Measurements from ENCODE around the gene SYVN1. TPM values are rescaled to one million over a fixed set of nuclear protein-coding genes. Genes with fewer than 3 reads are reported as not detected.

SYVN1 gene
- total RNA-seq, 1 donor from 2014 or later, result 19.8 TPM

DNA sequence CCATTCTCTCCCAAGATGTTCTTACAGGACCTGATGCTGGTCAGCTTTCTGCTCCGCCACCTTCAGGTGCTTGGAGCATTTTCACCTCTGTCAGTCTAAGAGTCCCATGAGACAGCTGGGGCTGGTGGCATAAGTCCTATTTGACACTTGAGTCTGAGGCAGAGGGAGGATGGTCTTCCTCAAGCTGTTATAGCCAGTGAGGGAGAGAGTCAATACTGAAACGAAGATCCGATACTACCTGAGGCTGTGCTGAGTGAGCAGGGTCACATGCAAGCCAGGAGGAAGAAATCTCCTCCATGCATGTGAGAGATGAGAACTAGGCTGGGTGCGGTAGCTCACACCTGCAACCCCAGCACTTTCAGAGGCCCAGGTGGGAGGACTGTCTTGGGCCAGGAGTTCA is 44.7 kb downstream of the SYVN1 start:
- Histone ChIP-seq H3K9me3 (ENCODE audit: control insufficient read depth in 3 of 3, low read length in 3 of 3) (no peaks in the 10 kb centered on the region), H3K36me3 (ENCODE audit: control insufficient read depth in 3 of 3, insufficient read depth in 3 of 3, low read length in 3 of 3) (peaks cover 31 to 37% (median 32%) of the 10 kb centered on the region in 3 donors), H3K9ac (ENCODE audit: low read depth in 1 of 3, low read length in 3 of 3) (no peak overlapping the region), H3K27me3 (ENCODE audit: control insufficient read depth in 3 of 3, insufficient read depth in 3 of 3, low read length in 3 of 3) (no peaks in the 10 kb centered on the region), H3K4me1 (ENCODE audit: control insufficient read depth in 3 of 3, insufficient read depth in 3 of 3, low read length in 3 of 3) (peaks cover 9 to 12% (median 11%) of the 10 kb centered on the region in 3 donors), H3K4me3 (ENCODE audit: low read length in 3 of 3) (no peak overlapping the region), H3K27ac (ENCODE audit: low read depth, low read length) (no peak overlapping the region)

DNA sequence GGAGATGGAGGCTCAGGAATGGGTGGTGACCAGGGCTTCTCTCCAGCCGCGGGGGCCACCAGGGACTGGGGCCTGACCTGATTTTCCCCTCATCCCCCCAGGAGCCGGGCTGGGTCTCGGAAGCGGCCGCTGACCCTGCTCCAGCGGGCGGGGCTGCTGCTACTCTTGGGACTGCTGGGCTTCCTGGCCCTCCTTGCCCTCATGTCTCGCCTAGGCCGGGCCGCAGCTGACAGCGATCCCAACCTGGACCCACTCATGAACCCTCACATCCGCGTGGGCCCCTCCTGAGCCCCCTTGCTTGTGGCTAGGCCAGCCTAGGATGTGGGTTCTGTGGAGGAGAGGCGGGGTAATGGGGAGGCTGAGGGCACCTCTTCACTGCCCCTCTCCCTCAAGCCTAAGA is 46.5 kb downstream of the SYVN1 start:
- H3K27me3 ChIP-seq (ENCODE audit: control insufficient read depth in 3 of 3, insufficient read depth in 3 of 3, low read length in 3 of 3), result no peaks in the 10 kb centered on the region
- H3K9ac ChIP-seq (ENCODE audit: low read depth in 1 of 3, low read length in 3 of 3), result no peak overlapping the region
- H3K27ac ChIP-seq (ENCODE audit: low read depth, low read length), result no peak overlapping the region
- H3K4me1 ChIP-seq (ENCODE audit: control insufficient read depth in 3 of 3, insufficient read depth in 3 of 3, low read length in 3 of 3), result peaks cover 20 to 23% (median 21%) of the 10 kb centered on the region in 3 donors
- H3K4me3 ChIP-seq (ENCODE audit: low read length in 3 of 3), result no peak overlapping the region
- H3K36me3 ChIP-seq (ENCODE audit: control insufficient read depth in 3 of 3, insufficient read depth in 3 of 3, low read length in 3 of 3), result peaks cover 31 to 37% (median 32%) of the 10 kb centered on the region in 3 donors
- H3K9me3 ChIP-seq (ENCODE audit: control insufficient read depth in 3 of 3, low read length in 3 of 3), result no peaks in the 10 kb centered on the region

DNA sequence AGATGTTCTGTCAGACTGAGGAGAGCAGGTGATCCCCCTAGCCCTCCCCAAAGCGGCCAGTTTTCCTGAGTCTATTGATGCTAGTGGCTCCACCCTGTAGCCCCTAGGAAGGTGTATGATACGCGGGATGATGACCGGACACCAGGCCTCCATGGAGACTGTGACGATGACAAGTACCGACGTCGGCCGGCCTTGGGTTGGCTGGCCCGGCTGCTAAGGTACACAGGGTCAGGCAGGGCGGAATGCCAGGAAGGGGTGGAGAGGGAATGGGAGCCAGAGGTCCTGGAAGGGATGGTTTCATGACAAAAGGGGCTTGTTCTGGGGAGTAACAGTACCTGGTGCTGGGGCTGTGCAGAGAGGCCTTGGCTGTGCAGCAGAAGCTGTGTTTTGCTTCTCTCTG is 47.1 kb downstream of the SYVN1 start:
- Histone ChIP-seq H3K4me1 (ENCODE audit: control insufficient read depth in 3 of 3, insufficient read depth in 3 of 3, low read length in 3 of 3) (peaks cover 20 to 23% (median 21%) of the 10 kb centered on the region in 3 donors), H3K4me3 (ENCODE audit: low read length in 3 of 3) (no peak overlapping the region), H3K9me3 (ENCODE audit: control insufficient read depth in 3 of 3, low read length in 3 of 3) (no peaks in the 10 kb centered on the region), H3K27me3 (ENCODE audit: control insufficient read depth in 3 of 3, insufficient read depth in 3 of 3, low read length in 3 of 3) (no peaks in the 10 kb centered on the region), H3K36me3 (ENCODE audit: control insufficient read depth in 3 of 3, insufficient read depth in 3 of 3, low read length in 3 of 3) (peaks cover 31 to 37% (median 32%) of the 10 kb centered on the region in 3 donors), H3K9ac (ENCODE audit: low read depth in 1 of 3, low read length in 3 of 3) (no peak overlapping the region), H3K27ac (ENCODE audit: low read depth, low read length) (no peak overlapping the region)

DNA sequence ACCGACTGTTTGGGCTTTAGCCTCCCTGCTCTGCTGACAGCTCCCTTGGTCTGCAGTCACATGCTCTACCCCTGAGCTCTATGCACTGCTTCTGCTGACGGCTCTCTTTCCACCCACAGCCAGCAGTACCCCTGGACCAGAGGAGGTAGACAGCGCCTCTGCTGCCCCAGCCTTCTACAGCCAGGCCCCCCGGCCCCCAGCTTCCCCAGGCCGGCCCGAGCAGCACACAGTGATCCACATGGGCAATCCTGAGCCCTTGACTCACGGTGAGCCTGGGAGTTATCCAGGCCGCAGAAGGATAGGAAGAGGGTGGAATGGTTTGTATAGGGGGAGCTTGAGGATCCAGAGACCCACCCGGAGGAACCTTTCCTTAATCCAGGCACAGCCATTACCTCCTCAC is 47.5 kb downstream of the SYVN1 start:
- Histone ChIP-seq H3K36me3 (ENCODE audit: control insufficient read depth in 3 of 3, insufficient read depth in 3 of 3, low read length in 3 of 3) (peaks cover 31 to 37% (median 32%) of the 10 kb centered on the region in 3 donors), H3K27me3 (ENCODE audit: control insufficient read depth in 3 of 3, insufficient read depth in 3 of 3, low read length in 3 of 3) (no peaks in the 10 kb centered on the region), H3K9me3 (ENCODE audit: control insufficient read depth in 3 of 3, low read length in 3 of 3) (no peaks in the 10 kb centered on the region), H3K4me3 (ENCODE audit: low read length in 3 of 3) (no peak overlapping the region), H3K4me1 (ENCODE audit: control insufficient read depth in 3 of 3, insufficient read depth in 3 of 3, low read length in 3 of 3) (peaks cover 20 to 23% (median 21%) of the 10 kb centered on the region in 3 donors), H3K9ac (ENCODE audit: low read depth in 1 of 3, low read length in 3 of 3) (no peak overlapping the region), H3K27ac (ENCODE audit: low read depth, low read length) (no peak overlapping the region)

DNA sequence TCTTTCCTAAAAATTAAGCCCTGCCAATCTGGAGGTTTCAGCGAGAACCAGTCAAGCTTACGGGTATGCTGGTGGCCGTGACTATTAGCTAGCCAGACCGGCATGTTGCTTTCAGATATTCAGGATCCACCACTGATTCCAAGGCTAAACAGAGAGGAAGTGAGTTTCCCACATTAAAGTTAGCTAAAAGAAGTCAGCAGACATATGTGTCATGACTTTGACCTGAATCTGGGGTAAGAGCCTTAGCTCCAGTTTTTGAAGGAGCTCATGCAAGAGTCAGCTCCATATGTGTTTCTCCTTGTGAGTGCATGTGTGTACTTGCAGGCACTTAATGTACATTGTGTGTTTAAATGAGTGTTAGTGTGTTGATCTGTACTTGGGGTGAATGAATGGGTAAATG is 48.9 kb downstream of the SYVN1 start:
- Histone ChIP-seq H3K4me1 (ENCODE audit: control insufficient read depth in 3 of 3, insufficient read depth in 3 of 3, low read length in 3 of 3) (peaks cover 20 to 23% (median 21%) of the 10 kb centered on the region in 3 donors), H3K4me3 (ENCODE audit: low read length in 3 of 3) (no peak overlapping the region), H3K9ac (ENCODE audit: low read depth in 1 of 3, low read length in 3 of 3) (peak overlapping the region in 1 of 3 donors; percentile 14), H3K27me3 (ENCODE audit: control insufficient read depth in 3 of 3, insufficient read depth in 3 of 3, low read length in 3 of 3) (no peaks in the 10 kb centered on the region), H3K9me3 (ENCODE audit: control insufficient read depth in 3 of 3, low read length in 3 of 3) (no peaks in the 10 kb centered on the region), H3K36me3 (ENCODE audit: control insufficient read depth in 3 of 3, insufficient read depth in 3 of 3, low read length in 3 of 3) (peaks cover 31 to 37% (median 32%) of the 10 kb centered on the region in 3 donors), H3K27ac (ENCODE audit: low read depth, low read length) (no peak overlapping the region)

DNA sequence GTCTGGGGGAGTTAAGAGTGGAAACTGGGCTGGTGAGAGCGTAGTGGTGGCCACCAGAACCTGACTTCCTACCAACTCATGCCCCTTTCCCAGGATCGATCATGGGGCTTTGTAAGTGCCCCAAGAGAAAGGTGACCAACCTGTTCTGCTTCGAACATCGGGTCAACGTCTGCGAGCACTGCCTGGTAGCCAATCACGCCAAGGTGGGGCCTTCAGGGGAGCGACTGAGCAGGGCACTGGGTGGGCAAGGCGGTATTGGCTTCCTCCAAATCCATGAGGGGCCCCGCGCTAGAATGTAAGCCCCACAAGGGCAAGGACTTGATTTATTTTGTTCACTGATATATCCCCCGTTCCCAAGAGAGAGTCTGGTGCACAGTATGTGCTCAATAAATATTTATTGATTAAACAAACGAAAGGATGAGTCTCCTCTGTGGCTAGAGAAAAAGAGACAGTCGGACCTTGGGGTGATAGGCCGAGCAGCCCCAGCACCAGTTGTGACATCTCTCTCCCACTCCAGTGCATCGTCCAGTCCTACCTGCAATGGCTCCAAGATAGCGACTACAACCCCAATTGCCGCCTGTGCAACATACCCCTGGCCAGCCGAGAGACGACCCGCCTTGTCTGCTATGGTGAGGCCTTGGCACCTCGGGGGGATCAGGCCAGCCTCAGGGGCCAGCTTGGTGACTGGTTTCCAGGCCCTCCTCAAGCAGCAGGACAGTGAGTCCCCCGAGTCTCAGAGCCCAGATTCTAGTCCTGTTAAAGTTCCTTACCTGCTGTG is 49.5 kb downstream of the SYVN1 start:
- no peaks in the 10 kb centered on the region for H3K27me3 ChIP-seq (ENCODE audit: control insufficient read depth in 3 of 3, insufficient read depth in 3 of 3, low read length in 3 of 3)
- peak overlapping the region; percentile 86 for H3K27ac ChIP-seq (ENCODE audit: low read depth, low read length)
- H3K9me3 ChIP-seq (ENCODE audit: control insufficient read depth in 3 of 3, low read length in 3 of 3), result no peaks in the 10 kb centered on the region
- H3K4me3 ChIP-seq (ENCODE audit: low read length in 3 of 3), result peak overlapping the region; percentile 92
- H3K36me3 ChIP-seq (ENCODE audit: control insufficient read depth in 3 of 3, insufficient read depth in 3 of 3, low read length in 3 of 3), result peaks cover 31 to 37% (median 32%) of the 10 kb centered on the region in 3 donors
- peak overlapping the region; percentile 74 to 86 (median 86) for H3K9ac ChIP-seq (ENCODE audit: low read depth in 1 of 3, low read length in 3 of 3)
- peaks cover 20 to 23% (median 21%) of the 10 kb centered on the region in 3 donors for H3K4me1 ChIP-seq (ENCODE audit: control insufficient read depth in 3 of 3, insufficient read depth in 3 of 3, low read length in 3 of 3)

DNA sequence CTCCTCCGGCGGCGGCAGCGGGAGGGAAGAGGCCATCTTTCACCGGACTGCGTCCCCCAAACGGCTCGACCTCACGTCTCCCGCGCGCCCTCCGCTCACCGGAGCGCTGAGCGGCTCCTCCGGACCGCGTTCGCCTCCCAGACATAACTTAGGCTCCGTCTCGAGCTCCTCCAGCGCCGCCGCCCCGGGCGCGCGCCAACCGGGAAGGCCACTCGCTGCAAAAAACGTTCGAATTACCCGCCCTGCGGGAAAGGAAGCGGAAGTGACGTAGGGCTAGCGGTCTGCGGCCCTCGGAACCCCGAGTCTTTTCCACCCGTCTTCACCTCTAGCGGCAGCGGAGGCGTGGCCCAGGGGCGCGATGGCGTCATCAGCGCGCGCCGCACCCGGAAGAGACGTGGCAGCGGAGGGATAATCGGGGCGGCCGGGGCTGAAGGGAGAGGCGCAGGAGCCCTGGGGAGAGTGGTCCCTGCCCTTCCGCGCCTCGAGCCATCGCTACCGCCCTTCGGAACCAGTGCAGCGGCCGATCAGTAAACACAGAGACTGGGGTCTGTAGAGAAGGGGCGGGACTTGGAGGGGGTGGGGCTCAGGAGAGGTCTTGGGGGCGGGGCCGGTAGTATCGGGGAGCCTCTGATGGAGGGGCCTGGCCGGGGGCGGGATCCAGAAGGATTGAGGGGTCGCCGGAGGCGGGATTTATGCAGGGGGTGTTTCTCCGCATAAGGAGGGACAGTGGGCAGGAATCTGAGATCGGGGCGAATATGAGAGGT is 50.3 kb downstream of the SYVN1 start, which contains the start of the genes CDCA5 and ZFPL1:
CDCA5 (minus strand) TSS at position 207 of the 764 bp plus-strand sequence; CDS start at position 145, 62 bp downstream.
ZFPL1 (plus strand) TSS at position 389 of the 764 bp plus-strand sequence. CDS start 477 bp downstream, outside the sequence.
- Histone ChIP-seq H3K36me3 (ENCODE audit: control insufficient read depth in 3 of 3, insufficient read depth in 3 of 3, low read length in 3 of 3) (peaks cover 30 to 33% (median 31%) of the 10 kb centered on the region in 3 donors), H3K4me1 (ENCODE audit: control insufficient read depth in 3 of 3, insufficient read depth in 3 of 3, low read length in 3 of 3) (peaks cover 20 to 23% (median 21%) of the 10 kb centered on the region in 3 donors), H3K9ac (ENCODE audit: low read depth in 1 of 3, low read length in 3 of 3) (peak within 1 kb of the TSS; percentile 74 to 86 (median 86)), H3K4me3 (ENCODE audit: low read length in 3 of 3) (peak within 1 kb of the TSS; percentile 92), H3K27ac (ENCODE audit: low read depth, low read length) (peak within 1 kb of the TSS; percentile 86), H3K27me3 (ENCODE audit: control insufficient read depth in 3 of 3, insufficient read depth in 3 of 3, low read length in 3 of 3) (no peaks in the 10 kb centered on the region), H3K9me3 (ENCODE audit: control insufficient read depth in 3 of 3, low read length in 3 of 3) (no peaks in the 10 kb centered on the region)

DNA sequence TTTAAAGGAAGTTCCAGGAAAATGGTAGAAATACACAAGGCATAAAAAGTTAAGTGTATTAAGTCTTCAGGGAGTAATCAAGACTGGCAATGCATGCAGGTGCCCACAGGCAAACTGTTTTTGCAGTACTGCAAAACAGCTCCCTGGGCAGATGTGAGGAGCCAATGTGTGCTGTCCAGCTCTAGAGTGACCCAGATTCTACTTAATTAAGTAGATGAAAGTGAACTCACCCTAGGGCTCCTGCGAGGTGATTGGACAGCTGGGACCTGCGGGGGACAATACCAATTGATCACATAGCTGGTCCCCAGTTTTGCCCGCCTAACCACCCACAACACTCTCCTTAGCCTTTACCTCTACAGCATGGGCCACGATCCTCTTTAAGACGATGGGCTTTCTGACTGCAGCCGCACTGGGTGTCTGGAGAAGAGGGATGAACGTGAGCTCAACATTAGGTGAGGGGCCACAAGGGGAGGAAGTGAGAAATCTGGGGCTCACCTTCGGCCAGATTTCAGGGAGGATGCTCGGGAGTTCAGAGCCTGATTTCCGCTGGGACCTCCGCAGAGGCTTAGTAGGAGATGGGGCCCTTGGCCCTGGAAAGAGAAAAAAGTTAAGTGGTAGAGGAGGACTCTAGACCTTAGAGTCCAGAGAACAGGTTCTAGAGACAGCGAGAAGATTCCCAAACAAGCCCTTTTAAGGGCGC is 51.0 kb downstream of the SYVN1 start:
- peak overlapping the region; percentile 86 for H3K27ac ChIP-seq (ENCODE audit: low read depth, low read length)
- H3K4me1 ChIP-seq (ENCODE audit: control insufficient read depth in 3 of 3, insufficient read depth in 3 of 3, low read length in 3 of 3), result peaks cover 20 to 23% (median 21%) of the 10 kb centered on the region in 3 donors
- H3K4me3 ChIP-seq (ENCODE audit: low read length in 3 of 3), result peak overlapping the region; percentile 77 to 92 (median 92)
- H3K36me3 ChIP-seq (ENCODE audit: control insufficient read depth in 3 of 3, insufficient read depth in 3 of 3, low read length in 3 of 3), result peaks cover 25 to 28% (median 26%) of the 10 kb centered on the region in 3 donors
- peak overlapping the region; percentile 74 to 86 (median 86) for H3K9ac ChIP-seq (ENCODE audit: low read depth in 1 of 3, low read length in 3 of 3)
- no peaks in the 10 kb centered on the region for H3K27me3 ChIP-seq (ENCODE audit: control insufficient read depth in 3 of 3, insufficient read depth in 3 of 3, low read length in 3 of 3)
- H3K9me3 ChIP-seq (ENCODE audit: control insufficient read depth in 3 of 3, low read length in 3 of 3), result no peaks in the 10 kb centered on the region

DNA sequence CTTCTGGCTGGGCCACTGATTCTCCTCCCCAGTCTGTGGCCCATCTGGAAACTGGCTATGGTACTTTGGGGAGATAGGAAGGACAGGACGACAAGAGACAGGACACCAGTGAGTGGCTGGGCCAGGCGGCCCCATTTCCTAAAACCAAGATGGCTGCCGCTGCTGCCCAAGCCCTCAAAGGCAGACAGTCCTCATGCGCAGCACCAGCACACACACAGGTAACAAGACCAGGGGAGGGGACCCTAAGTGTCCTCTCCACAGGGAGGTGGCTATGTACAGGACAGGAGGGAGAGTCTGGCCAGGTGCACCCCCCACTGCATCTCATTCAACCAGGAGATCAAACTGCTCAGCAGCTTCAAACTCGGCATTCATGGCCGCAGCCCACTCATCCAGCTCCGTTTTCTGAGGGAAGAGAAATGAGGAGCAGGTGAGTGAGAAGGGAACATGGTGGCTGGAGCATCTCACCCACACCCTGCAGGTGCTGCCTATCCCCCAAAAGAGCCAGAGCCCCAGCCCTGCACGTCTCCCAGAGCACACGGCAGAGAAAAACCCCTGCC is 55.5 kb downstream of the SYVN1 start:
- H3K9ac ChIP-seq (ENCODE audit: low read depth in 1 of 3, low read length in 3 of 3), result no peak overlapping the region
- no peak overlapping the region for H3K27ac ChIP-seq (ENCODE audit: low read depth, low read length)
- H3K9me3 ChIP-seq (ENCODE audit: control insufficient read depth in 3 of 3, low read length in 3 of 3), result no peaks in the 10 kb centered on the region
- peaks cover 7 to 8% (median 8%) of the 10 kb centered on the region in 3 donors for H3K4me1 ChIP-seq (ENCODE audit: control insufficient read depth in 3 of 3, insufficient read depth in 3 of 3, low read length in 3 of 3)
- no peak overlapping the region for H3K4me3 ChIP-seq (ENCODE audit: low read length in 3 of 3)
- H3K36me3 ChIP-seq (ENCODE audit: control insufficient read depth in 3 of 3, insufficient read depth in 3 of 3, low read length in 3 of 3), result no peaks in the 10 kb centered on the region
- no peaks in the 10 kb centered on the region for H3K27me3 ChIP-seq (ENCODE audit: control insufficient read depth in 3 of 3, insufficient read depth in 3 of 3, low read length in 3 of 3)

All from skeletal muscle tissue (tissue), 4 donors.